Activated CD4-positive, alpha-beta T cell treated with anti-CD3 and anti-CD28 coated beads, Interleukin-2, Interleukin-4, amounts not matched to agents 100 ng/mL and 50 ng/mL, durations not matched to agents 16 hours and 8 hours (primary cell): Measurements from ENCODE around the gene CD8A.
"Not testable (repeated sequence)": the region's sequence is repeated elsewhere in the genome, so short reads cannot be mapped to it uniquely, and the experiment has no call there.

ENCODE experiments used
- DNase-seq: peaks from one replicate; pipeline ENCODE4 v3.0.0-alpha.2; 2020; ENCODE audit warnings: low spot score

The CD8A gene

GRCh38 chr2:86790676-86791572 lies at the start of gene CD8A:
Gene CD8A (minus strand): TSS chr2:86790913. CDS start chr2:86790825, 88 bp downstream.
- no peak for DNase-seq

- not testable (repeated sequence) for DNase-seq
Measured at GRCh38 chr2:86839871-86840548, 49.3 kb upstream of the CD8A start.

- not testable (repeated sequence) for DNase-seq
Measured at GRCh38 chr2:86839455-86839854, 48.7 kb upstream of the CD8A start.

- DNase-seq: not testable (repeated sequence)
Measured at GRCh38 chr2:86837714-86838113, 47.0 kb upstream of the CD8A start.

GRCh38 chr2:86836915-86837695 lies 46.4 kb upstream of the CD8A start:
- DNase-seq: peak; percentile 54

GRCh38 chr2:86835548-86835889 lies 44.8 kb upstream of the CD8A start:
- DNase-seq: not testable (repeated sequence)

GRCh38 chr2:86833315-86833714 lies 42.6 kb upstream of the CD8A start:
- no peak for DNase-seq

GRCh38 chr2:86832334-86833096 lies 41.8 kb upstream of the CD8A start:
- DNase-seq: no peak

- no peak for DNase-seq
Measured at GRCh38 chr2:86831537-86831936, 40.8 kb upstream of the CD8A start.

GRCh38 chr2:86826951-86827350 lies 36.2 kb upstream of the CD8A start:
- DNase-seq: no peak

GRCh38 chr2:86825693-86826381 lies 35.1 kb upstream of the CD8A start:
- DNase-seq: peak; percentile 31

- DNase-seq: no peak
Measured at GRCh38 chr2:86825036-86825692, 34.5 kb upstream of the CD8A start.

GRCh38 chr2:86822668-86823345 lies 32.1 kb upstream of the CD8A start:
- DNase-seq: no peak

GRCh38 chr2:86821842-86822241 lies 31.1 kb upstream of the CD8A start:
- DNase-seq: no peak

GRCh38 chr2:86821306-86821705 lies 30.6 kb upstream of the CD8A start:
- no peak for DNase-seq

- no peak for DNase-seq
Measured at GRCh38 chr2:86818957-86819356, 28.2 kb upstream of the CD8A start.

- DNase-seq: no peak
Measured at GRCh38 chr2:86818114-86818801, 27.5 kb upstream of the CD8A start.

- DNase-seq: no peak
Measured at GRCh38 chr2:86815611-86816010, 24.9 kb upstream of the CD8A start.

- DNase-seq: no peak
Measured at GRCh38 chr2:86809481-86810121, 18.9 kb upstream of the CD8A start.
